Endothelial cell of umbilical vein (primary cell): ENCODE data around the gene INPP5K. TPM values are rescaled to one million over a fixed set of nuclear protein-coding genes. Genes with fewer than 3 reads are reported as not detected.
"Not testable (repeated sequence)": the region's sequence is repeated elsewhere in the genome, so short reads cannot be mapped to it uniquely, and the experiment has no call there.

Source experiments
- BruUV-seq: library from RNA; stranded (reverse); fragments of 400-500 nt; replicated peaks from 2 replicates; lab custom pipeline; 2021; lab: Mats Ljungman, UMichigan
- CTCF ChIA-PET: fragments of 300-600, 350-600 bp; sonication (Branson Sonifier 250); formaldehyde crosslinking; loops from one replicate; lab custom pipeline; 2021; ENCODE audit warnings: antibody characterized with exemption, inconsistent platforms; lab: Charles Lee
- POLR2A ChIA-PET: fragments of 300-600, 350-600 bp; sonication (Branson Sonifier 250); formaldehyde crosslinking; loops from one replicate; lab custom pipeline; 2021; ENCODE audit warnings: antibody characterized with exemption, inconsistent platforms; lab: Charles Lee
- DNase-seq: peaks from one replicate; pipeline ENCODE4 v3.0.0-alpha.2; 2011; ENCODE audit warnings: low read depth, low spot score
- FAIRE-seq: peaks from 2 replicates; lab custom pipeline; 2011; peaks lifted over from hg19 to GRCh38; lab: Jason Lieb, UNC
- H2AFZ ChIP-seq: 2 replicates; pipeline ENCODE4 v1.6.0; 2012; ENCODE audit warnings: low read depth, low read length, control low read depth, inconsistent platforms
- H3K27ac ChIP-seq: 2 replicates; pipeline ENCODE4 v1.5.1; 2011; ENCODE audit warnings: low read depth, mild to moderate bottlenecking, control low read depth, low read length, moderate library complexity; ENCODE audit not compliant: insufficient read depth
- H3K27me3 ChIP-seq, 2 experiments: 2 replicates each; pipeline versions ENCODE4 v1.6.0 to v1.6.1; 2011; ENCODE audit warnings: low read length in 2 of 2, mixed read lengths in 1 of 2; ENCODE audit not compliant: control insufficient read depth in 2 of 2, insufficient read depth in 2 of 2
- H3K36me3 ChIP-seq, 2 experiments: 2 replicates in 1 of 2; 3 replicates in 1 of 2; pipeline ENCODE4 v1.5.1; 2011; ENCODE audit warnings: low read length in 2 of 2, mild to moderate bottlenecking in 1 of 2, moderate library complexity in 1 of 2; ENCODE audit not compliant: control insufficient read depth in 2 of 2, insufficient read depth in 2 of 2; ENCODE audit errors: extremely low read depth in 1 of 2
- H3K4me1 ChIP-seq: 3 replicates; pipeline ENCODE4 v1.5.1; 2011; ENCODE audit warnings: mild to moderate bottlenecking, low read length; ENCODE audit not compliant: control insufficient read depth, insufficient read depth; ENCODE audit errors: extremely low read depth
- H3K4me2 ChIP-seq: 2 replicates; pipeline ENCODE4 v1.6.1; 2011; ENCODE audit warnings: low read length, control low read depth, mixed read lengths; ENCODE audit not compliant: insufficient read depth
- H3K4me3 ChIP-seq, 3 experiments: fragments of 200-600 bp in 1 of 3; sonication (generic), shearing (Covaris generic) in 1 of 3; replicated peaks in 1 of 3; 2 replicates each; pipeline ENCODE4 v1.5.1; 2011 to 2016; ENCODE audit warnings: control low read depth in 3 of 3, low read length in 3 of 3, mild to moderate bottlenecking in 2 of 3, inconsistent platforms in 1 of 3, low read depth in 1 of 3, moderate library complexity in 1 of 3; ENCODE audit not compliant: insufficient read depth in 1 of 3
- H3K79me2 ChIP-seq: 2 replicates; pipeline ENCODE4 v1.6.0; 2012; ENCODE audit warnings: low read length, inconsistent platforms; ENCODE audit not compliant: control insufficient read depth, insufficient read depth
- H3K9ac ChIP-seq: replicated peaks from 2 replicates; pipeline ENCODE3; 2011; ENCODE audit warnings: low read length, control low read depth; ENCODE audit not compliant: insufficient read depth; ENCODE audit errors: extremely low read depth
- H3K9me1 ChIP-seq: replicated peaks from 3 replicates; pipeline ENCODE4 v1.6.0; 2011; ENCODE audit warnings: mild to moderate bottlenecking, low read length; ENCODE audit not compliant: control insufficient read depth, insufficient read depth; ENCODE audit errors: extremely low read depth
- H3K9me3 ChIP-seq: replicated peaks from 2 replicates; pipeline ENCODE4 v1.5.1; 2012; ENCODE audit warnings: low read length, inconsistent platforms; ENCODE audit not compliant: control insufficient read depth, insufficient read depth
- H4K20me1 ChIP-seq: replicated peaks from 2 replicates; pipeline ENCODE3; 2011; ENCODE audit warnings: mild to moderate bottlenecking, low read length; ENCODE audit not compliant: control insufficient read depth, insufficient read depth; ENCODE audit errors: extremely low read depth
- MYC ChIP-seq: IDR thresholded peaks from one replicate; pipeline ENCODE4 v1.6.1; 2011; ENCODE audit warnings: mild to moderate bottlenecking, low read depth, low read length
- POLR2A ChIP-seq: IDR thresholded peaks from 2 replicates; pipeline ENCODE4 v1.6.1; 2012; ENCODE audit warnings: low read depth, mild to moderate bottlenecking, control low read depth, low read length
- POLR2AphosphoS5 ChIP-seq: IDR thresholded peaks from 2 replicates; pipeline ENCODE4 v1.6.1; 2012; ENCODE audit warnings: low read depth, mild to moderate bottlenecking, control low read depth, low read length, moderate library complexity; ENCODE audit not compliant: insufficient read depth
- dilution Hi-C: fragments of 300-500 bp; cut with MboI; formaldehyde crosslinking; loops from one replicate; pipeline ENCODE4 v1.15.0; 2019; ENCODE audit warnings: low sequenced_read_pairs; ENCODE audit not compliant: extremely low pct_ligation_motif_present
- intact Hi-C: fragments of 100-400 bp; cut with micrococcal nuclease; formaldehyde crosslinking; loops from one replicate; pipeline ENCODE4 v1.10.0; 2022
- polyA plus RNA-seq, 4 experiments: library from polyadenylated mRNA; depleted of rRNA in 3 of 4; stranded (reverse) in 3 of 4; unstranded in 1 of 4; fragments of >200 nt; gene quantifications; 2 replicates each; pipeline versions ENCODE4 v1.2.1 to v1.2.3, GENCODE V29; 2011 to 2012; ENCODE audit warnings: missing spikeins in 1 of 4
- total RNA-seq: library from RNA; stranded (reverse); gene quantifications from 2 replicates; pipeline ENCODE4 v1.2.3, GENCODE V29; 2021
- TF ChIP-seq, protein P1 (sequence below): IDR thresholded peaks from 2 replicates; pipeline ENCODE4 v1.6.1; 2011; ENCODE audit not compliant: insufficient read depth, insufficient read length

INPP5K gene
- total and polyA plus RNA-seq, 2 donors (not counting 3 experiments of a cell fraction or from before 2014, with no cell fraction given): 44.2 to 54.1 TPM

DNA sequence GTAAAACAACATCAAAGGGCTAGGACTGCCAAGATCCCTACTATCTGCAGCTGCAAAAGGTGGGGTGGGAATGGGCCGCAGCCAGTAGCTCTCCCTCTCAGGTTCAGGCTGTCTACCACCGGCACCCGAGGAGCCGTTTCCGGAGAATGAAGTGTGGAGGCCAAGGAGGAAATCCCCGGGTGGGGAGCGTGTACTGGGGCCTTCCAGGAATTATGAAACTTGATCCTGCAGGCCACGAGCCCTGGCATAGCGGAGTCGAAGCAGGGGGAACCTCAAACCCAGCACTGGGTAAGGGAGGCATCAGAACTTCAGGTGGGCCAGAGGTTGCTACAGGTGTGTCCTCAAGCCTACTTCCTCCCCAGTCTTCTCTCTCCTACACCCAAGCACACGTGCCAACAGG is 5.1 kb downstream of the INPP5K start:
- peak; percentile 75 for DNase-seq
- intact Hi-C loops: loop anchor here (1.0 kb wide), 1 partner anchor 18 kb away; no protein-coding TSS in a partner anchor
- Histone ChIP-seq H3K36me3 (peaks cover 0 to 24% of the 10 kb centered on the region in 2 experiments), H3K9me3 (no peaks in the 10 kb centered on the region), H3K27ac (peak overlapping the region; percentile 34), H3K4me3 (no peak overlapping the region), H3K79me2 (no peaks in the 10 kb centered on the region), H3K9me1 (no peaks in the 10 kb centered on the region), H3K9ac (peak overlapping the region; percentile 4), H2AFZ (peak overlapping the region; percentile 9), H3K27me3 (no peaks in the 10 kb centered on the region), H3K4me2 (peak overlapping the region; percentile 20), H3K4me1 (peaks cover 35% of the 10 kb centered on the region), H4K20me1 (no peaks in the 10 kb centered on the region)
- TF ChIP-seq, protein P1, sequence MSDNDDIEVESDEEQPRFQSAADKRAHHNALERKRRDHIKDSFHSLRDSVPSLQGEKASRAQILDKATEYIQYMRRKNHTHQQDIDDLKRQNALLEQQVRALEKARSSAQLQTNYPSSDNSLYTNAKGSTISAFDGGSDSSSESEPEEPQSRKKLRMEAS: peak; percentile 13
- TF ChIP-seq POLR2A (peak; percentile 15), MYC (no peak)
- dilution Hi-C loops: no loop called here
- no TSS peak for BruUV-seq
- POLR2A ChIA-PET: interaction anchor here (1.3 kb wide), 1 partner anchor 19 kb away, joined by 4 read pairs; no protein-coding TSS in a partner anchor
- FAIRE-seq: peak; percentile 89
- CTCF ChIA-PET: interaction anchor here (1.2 to 3.4 kb wide), 5 partner anchors 13 to 252 kb away, joined by 3 to 33 read pairs (median 5); no protein-coding TSS in a partner anchor

DNA sequence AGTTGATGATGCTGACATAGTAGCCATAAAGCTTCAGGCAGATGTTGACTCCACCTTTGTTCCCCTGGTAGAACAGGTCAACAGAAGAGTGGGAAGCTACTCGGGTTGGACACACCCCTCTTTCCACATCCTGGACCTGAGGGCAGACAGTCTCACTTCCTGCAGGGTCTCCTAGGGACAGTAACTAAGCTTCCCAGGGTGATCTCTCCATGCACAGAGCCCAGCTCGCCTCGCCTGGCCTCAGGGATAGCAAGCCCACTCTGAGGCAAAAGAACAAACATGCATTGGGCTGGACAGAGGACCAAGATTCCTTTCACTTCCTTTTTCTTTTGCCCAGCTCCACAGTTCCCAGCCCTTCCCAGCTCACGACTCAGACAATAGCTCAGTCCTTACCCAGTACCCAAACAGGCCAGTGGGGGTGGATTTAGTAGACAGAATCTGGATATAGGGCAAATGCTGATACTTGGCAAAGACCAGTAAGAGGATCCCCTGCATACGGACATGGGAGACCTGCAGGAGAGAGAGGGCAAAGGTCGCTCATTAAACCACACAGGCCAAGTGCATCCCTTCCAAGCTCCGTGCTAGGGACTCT is 7.0 kb downstream of the INPP5K start:
- dilution Hi-C loops (no loop called here), intact Hi-C loops (no loop called here)
- H3K27ac ChIP-seq: no peak overlapping the region
- ChIA-PET CTCF (interaction anchor here (1.2 to 2.5 kb wide), 4 partner anchors 11 to 144 kb away, joined by 3 to 17 read pairs (median 10); partner anchors contain the start of gene MYO1C), POLR2A (no interaction called here)
- no peak for DNase-seq
- no peak overlapping the region for H3K9ac ChIP-seq
- H3K36me3 ChIP-seq: peaks cover 0 to 29% of the 10 kb centered on the region in 2 experiments
- no peaks in the 10 kb centered on the region for H4K20me1 ChIP-seq
- no peak overlapping the region for H3K4me3 ChIP-seq
- H3K4me1 ChIP-seq: peaks cover 25% of the 10 kb centered on the region
- no peaks in the 10 kb centered on the region for H3K9me3 ChIP-seq
- no peaks in the 10 kb centered on the region for H3K79me2 ChIP-seq
- no peak overlapping the region for H2AFZ ChIP-seq
- no TSS peak for BruUV-seq
- no peaks in the 10 kb centered on the region for H3K27me3 ChIP-seq
- TF ChIP-seq POLR2AphosphoS5: no peak
- FAIRE-seq: no peak
- H3K9me1 ChIP-seq: no peaks in the 10 kb centered on the region
- no peak overlapping the region for H3K4me2 ChIP-seq

DNA sequence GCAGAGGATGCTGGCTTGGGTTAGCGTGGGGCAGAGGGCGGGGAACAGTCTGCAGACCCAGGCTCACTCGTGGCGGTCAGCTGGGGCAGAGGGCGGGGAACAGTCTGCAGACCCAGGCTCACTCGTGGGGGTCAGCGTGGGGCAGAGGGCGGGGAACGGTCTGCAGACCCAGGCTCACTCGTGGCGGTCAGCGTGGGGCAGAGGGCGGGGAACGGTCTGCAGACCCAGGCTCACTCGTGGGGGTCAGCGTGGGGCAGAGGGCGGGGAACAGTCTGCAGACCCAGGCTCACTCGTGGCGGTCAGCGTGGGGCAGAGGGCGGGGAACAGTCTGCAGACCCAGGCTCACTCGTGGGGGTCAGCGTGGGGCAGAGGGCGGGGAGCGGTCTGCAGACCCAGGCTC is 7.7 kb downstream of the INPP5K start:
- FAIRE-seq, H3K79me2 ChIP-seq, BruUV-seq, H4K20me1 ChIP-seq, dilution Hi-C loops, H3K4me3 ChIP-seq, POLR2A ChIA-PET, H3K4me2 ChIP-seq, DNase-seq, H3K27ac ChIP-seq, H3K9me1 ChIP-seq, intact Hi-C loops, H3K27me3 ChIP-seq, H3K9ac ChIP-seq, H2AFZ ChIP-seq, H3K9me3 ChIP-seq: not testable (repeated sequence)
- H3K4me1 ChIP-seq: peaks cover 25% of the 10 kb centered on the region
- CTCF ChIA-PET: interaction anchor here (1.5 to 2.5 kb wide), 3 partner anchors 11 to 143 kb away, joined by 5 to 17 read pairs (median 14); partner anchors contain the start of gene MYO1C
- peaks cover 0 to 28% of the 10 kb centered on the region in 2 experiments for H3K36me3 ChIP-seq
